GM19035 (cell line): ENCODE measurements around the gene BDNF.
"Not testable (repeated sequence)": the region's sequence is repeated elsewhere in the genome, so short reads cannot be mapped to it uniquely, and the experiment has no call there.

Experiments used
- ATAC-seq: cut with Tn5 transposase; IDR thresholded peaks from one replicate; pipeline ENCODE4 v1.9.1; 2021; ENCODE audit not compliant: unreplicated experiment

BDNF gene

DNA sequence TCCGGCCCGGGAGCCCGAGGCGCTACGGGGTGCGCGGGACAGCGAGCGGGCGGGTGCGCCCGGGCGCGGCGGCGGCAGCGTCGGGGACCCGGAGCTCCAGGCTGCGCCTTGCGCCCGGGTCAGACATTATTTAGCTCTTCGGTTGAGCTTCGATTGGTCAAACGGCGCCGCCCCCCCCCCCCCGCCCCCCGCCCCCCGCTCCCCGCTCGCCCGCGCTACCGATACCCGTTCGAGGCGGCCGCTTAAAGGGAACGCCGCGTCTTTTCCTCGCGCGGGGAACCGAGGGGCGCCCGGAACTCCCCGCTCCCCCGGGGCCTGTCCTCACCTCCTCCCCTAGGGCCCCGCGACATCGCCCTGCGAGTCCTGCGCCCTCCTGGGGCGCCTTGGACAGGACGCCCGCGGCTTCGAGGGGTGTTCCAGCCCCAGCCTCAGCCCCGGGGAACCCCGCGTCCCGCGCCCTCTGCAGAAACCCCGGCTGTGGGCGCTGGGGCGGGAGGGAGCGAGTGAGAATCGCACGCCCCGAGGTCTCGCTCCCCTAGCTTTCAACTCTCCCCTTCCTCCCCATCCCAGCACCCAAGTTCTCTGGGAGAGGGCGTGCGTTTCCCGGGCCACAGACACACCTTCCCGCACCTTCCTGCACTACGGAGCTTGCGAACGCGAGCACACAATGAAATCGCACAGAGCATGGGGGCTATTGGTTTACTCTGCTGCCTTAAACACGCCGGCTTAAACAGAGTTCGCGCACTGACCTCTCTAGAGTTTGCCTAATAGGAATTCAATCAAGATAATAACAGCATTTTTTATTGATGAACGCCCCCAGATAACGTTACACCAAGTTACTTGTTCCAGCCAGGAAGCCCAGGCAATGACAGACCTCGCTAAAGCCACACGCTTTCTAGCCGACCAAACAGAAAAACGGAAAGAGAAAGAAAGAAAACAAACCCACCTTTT is at the start of gene BDNF:
Gene BDNF (minus strand): TSS at position 105 of the 951 bp plus-strand sequence. CDS start 41,891 bp downstream, outside the sequence.
- peak; percentile 39 for ATAC-seq

DNA sequence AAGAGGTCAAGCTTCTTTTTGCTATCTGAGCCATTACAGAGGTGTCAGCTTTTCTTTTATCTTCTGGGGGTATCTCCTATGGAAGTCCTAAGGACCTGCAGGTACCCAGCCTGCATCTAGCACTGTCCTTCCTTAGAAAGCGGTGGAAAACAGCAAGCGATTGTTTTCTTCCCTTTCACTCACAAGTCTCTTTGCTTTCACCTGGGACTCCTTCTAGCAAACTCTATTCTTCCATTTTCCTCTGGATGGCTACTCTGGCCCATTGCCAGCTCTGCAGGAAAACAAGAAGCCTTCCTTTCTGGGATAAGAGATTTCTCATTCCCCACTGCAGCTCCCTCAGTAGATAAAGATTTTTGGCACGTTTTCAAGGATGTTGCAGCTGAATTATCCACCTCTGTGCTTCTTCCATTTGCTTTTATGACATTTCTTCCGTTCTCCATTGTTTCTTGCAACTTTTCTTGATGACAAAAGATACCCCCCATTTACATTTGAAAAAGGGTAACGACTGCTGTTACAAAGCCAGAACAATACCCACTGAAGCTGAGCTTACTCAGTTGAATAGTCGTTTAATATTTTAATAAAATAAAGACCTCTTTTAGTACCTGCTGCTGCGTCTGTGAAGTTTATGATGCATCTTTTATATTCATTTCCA is 40.2 kb upstream of the BDNF start:
- ATAC-seq = no peak

DNA sequence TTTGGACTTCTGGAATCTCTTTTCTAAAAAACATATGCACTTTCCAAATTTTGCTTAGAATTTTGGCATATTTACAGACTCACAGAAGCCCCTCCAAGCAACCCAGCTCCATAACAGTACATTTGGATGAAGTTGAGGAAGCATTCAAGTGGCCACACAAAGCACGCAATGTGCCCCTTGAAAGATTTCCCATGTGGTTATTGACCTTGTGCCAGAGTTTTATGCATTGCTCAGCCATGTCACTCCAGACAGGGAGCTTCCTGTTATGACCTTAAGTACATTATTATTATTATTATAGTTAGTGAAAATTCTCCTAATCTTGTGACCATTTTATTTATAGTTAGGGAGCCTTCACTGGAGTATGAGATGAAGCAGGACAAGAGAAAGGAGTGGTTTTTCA is 35.0 kb upstream of the BDNF start:
- ATAC-seq = no peak

DNA sequence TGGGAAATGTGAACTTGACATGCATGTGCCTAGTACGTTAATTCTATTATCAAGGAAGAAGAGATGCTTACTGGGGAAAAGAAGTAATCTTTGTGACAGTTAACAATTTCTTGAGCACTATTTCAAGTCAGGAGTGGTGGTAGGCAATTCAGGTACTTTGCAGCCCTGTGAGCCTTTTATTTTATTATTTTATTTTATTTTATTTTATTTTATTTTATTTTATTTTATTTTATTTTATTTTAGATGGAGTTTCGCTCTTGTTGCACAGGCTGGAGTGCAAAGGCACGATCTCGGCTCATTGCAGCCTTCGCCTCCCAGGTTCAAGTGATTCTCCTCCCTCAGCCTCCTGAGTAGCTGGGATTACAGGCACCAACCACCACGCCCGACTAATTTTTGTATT is 31.5 kb upstream of the BDNF start:
- not testable (repeated sequence) for ATAC-seq

DNA sequence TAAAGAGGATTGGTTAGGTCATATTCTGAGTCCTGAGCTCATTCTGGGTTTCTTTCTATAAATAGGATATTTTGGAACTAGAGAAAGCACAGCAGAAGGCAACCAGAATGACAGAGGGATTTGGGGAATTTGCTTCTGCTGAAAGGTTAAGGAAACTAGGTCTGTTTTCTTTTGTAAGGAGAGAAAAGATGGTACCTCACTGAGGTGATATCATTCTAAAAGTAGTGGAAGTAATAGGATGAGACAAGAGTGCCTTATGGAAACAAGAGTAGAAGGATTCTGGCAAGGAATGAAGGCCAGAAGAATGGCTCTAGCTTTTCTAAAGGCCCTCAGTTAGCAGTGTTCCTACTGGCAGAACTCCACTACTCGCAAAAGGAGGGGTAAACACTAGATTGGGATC is 26.7 kb upstream of the BDNF start:
- no peak for ATAC-seq

DNA sequence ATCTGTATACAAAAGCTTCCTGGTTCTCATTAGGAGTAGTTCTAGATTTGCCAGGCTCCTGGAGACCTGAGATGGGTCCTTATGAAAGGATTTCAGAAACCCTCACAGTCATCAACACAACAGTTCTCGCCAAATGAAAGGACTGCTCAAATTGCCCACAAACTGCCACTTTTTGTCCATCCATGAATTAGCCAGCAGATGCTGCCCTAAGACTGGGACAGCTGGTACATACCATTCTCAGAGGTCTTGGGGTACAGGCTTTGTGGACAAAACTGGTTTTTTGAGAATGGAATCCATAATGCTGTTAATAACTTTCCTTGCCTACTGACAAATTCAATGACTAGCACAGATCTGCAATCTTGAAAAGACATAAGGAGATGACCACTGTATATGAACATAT is 23.4 kb upstream of the BDNF start:
- ATAC-seq = no peak

DNA sequence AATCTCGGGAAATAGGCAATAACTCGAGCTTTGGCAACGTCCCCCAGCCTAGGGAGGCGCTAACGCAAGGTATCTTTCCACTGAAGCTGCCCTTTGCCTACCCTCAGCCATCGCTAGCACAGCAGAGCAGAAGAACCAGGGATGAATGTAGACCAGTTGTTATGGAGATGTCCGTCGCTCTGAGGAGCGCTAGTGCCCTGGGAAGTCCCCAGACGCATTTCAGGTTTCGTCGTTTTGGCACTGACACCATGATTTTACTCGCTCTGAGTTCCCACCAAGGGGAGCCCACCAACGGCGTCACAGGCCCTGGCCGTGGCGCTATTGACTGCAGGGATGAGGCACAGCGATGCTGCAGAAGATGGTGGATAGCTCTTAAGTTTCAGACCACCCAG is 22.7 kb upstream of the BDNF start:
- ATAC-seq = no peak

DNA sequence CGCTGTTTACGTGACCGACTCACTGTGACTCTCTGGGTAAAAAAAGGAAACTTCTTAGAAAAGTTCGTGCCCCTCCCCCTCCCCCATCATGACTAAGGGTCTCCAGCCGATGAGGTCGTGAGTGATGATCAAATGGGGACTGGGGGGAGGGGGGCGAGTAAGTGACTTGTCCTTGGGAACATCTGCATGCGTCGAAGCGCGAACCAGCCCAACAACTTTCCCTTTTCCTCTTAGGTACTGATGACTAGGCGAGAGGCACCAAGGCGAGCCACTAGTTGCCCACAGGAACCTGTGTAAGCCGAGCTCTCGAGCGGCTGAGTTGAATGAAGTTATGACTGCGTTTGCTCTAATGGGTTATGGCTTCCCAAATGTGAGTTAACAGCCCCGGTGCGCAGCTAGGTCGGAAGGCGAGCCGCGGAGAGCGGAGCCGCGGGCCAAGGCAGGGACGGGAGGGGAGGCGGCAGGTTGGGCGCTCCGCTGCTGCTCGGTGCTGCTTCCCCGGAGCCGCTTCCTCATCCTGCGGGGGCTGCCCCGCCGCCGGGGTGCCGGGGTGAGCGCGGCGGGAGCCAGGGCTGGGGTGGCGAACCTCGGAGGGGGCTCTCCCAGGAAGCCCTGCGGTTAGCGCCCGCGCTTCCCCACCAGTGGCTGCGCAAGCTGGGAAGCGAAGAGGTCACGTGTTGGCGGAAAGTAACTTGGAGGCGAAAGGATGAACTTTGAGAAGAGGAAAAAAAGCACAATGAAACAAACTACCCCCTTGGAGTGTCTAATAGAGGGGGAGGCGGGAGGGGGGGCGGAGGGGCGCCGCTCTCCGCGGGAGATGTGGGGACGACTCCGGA is 22.1 kb upstream of the BDNF start:
- ATAC-seq = peak; percentile 54

DNA sequence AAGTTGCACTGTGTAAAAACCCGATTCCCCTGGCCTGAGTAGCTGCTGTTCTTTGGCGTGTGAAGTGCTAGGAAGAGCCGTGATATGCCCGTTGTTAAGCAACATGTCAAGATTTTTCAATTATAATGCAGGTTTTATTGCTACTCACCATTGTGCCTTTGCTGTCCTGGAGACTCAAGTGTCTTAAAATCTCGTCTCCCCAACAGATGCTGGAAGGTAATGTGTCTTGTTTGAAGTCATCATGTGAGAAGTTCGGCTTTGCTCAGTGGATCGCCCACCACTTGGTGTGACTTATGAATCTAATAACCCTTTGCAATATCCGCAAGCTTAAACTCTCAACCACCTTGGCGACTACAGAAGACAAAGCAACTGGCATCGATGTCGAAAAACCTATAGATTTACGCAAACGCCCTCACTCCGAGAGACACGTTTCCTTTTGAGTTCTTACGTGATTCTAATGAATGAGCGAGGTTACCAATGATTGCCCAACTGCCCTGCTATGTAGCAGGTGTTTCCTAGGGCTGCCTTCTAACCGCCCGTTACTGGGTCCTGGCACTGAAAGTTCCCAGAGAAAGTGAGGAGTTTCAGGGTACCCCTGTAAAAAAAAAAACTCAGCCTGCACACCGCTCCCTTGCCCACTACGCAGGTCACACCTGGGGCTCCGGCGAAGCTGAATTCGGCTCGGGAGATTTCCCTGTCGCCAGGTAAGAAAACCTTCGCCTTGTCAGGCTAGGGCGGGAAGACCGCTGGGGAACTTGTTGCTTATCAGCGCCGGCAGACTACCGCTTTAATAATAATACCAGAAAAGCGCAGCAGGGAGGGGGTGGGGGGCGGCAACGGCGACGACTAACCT is 21.2 kb upstream of the BDNF start:
- no peak for ATAC-seq

DNA sequence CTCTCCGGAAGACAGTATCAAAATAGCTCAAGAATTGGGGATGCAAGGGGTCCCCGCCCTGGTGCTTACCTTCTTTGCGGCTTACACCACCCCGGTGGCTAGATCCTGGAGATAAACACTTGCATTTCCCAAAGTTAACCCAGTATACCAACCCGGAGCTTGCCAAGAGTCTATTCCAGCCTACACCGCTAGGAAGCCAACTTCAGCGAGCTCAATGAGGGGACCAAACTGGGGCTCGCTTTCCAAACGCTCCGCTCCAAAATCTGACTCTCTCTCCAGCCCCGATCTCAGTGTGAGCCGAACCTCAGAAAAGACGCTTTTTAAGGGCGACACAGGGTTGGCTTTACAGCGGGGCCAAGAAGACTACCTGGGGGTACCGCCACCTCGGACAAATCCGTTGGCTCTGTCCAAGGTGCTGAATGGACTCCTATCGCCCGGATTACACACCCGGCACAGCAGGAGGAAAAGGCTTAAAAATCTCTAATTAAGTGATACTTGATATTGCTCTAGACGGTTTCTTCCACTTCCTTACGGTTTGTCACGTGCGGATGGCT is 20.1 kb upstream of the BDNF start:
- ATAC-seq = no peak

DNA sequence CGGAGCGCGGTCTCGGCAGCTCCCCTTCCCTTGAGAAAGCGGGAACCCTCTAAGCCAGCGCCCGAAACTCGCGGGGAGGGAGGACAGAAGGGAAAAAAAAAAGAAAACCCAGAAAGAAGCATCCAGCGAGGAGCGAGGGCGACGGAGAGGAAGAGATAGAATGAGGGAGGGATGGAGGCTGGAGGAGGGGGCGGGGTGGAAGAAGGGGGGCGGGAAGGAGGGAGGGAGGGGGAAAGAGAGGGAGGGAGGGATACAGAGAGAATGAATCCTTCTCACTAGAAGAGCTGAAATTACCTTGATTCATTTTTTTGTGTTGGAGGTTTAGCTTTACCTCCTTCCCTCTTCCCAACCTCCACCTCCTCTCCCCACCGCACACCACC is 19.3 kb upstream of the BDNF start:
- ATAC-seq = no peak

DNA sequence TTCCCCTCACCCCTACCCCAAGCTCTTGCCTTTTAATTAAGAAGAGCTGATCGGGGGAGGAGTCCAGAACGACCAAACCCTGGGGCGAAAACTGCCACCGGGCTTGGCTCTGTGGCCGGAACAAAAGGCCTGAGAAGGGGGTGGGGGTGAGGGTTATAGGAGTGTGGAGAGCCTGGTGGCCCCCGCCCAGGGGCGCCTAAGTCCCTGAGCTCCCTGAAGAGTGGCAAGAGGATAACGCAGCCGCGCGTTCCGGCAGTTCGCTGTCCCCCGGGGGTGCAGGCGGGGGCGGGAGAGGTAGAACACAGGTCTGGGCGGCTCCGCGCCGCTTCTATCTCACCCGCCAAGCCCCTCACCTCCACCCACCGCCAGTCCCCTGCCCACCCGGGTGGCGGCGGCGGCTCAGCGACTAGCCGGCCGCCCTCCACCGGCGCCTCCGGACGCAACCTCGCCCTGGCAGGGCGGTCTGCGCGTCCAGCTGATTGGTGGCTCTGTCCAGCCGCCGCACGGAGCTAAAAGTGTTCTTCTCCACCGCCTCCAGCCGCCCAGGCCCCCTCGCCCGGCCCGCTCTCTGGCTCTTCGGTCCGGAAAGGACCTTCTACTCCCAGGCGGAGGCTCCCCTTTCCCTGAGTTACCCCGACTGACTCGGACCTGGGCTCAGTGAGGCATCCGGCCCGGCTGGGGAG is 18.7 kb upstream of the BDNF start:
- ATAC-seq = no peak

DNA sequence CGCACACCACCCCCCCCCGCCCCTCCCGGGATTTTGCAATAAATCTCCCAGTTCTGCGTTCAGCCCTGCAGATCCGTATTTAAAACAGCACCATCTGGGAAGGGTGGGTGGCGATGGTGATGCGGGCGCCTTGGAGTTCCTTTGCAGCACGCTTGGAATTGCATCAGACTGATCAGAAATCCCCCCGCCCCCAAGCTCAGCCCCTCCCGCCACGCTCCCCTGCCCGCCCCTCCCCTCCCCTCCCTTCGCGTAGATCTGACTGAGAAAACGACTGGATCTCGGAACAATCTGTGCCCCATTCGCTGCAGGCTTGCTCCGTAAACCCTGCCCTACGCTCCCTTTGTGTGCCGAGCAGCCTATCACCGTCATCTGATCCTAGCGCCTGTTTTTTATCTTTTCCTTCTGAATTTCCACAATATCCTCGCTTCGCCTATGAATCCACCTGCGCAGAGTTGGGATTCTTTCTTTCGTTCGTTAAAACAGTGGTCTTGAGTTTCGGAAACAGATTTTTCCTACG is 18.1 kb upstream of the BDNF start:
- ATAC-seq = no peak

DNA sequence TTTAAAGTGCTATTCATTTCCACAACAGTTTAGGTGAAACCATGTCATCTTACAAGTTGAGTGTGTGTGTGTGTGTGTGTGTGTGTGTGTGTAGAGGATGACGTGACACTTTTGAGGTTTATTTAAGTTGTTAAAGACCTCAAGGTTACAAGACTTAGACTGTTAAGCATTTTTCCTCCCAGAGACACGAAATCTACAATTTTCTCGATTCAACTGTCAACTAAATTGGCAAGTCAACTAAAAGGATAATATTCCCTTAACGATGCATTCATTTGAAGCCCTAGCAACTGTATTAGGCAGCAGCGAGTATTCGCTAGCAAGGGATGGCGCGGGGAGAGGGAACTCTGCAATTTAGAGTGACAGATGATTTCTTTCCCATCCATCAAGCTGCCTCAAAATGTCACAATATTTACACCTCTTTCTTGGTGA is 17.6 kb upstream of the BDNF start:
- no peak for ATAC-seq

DNA sequence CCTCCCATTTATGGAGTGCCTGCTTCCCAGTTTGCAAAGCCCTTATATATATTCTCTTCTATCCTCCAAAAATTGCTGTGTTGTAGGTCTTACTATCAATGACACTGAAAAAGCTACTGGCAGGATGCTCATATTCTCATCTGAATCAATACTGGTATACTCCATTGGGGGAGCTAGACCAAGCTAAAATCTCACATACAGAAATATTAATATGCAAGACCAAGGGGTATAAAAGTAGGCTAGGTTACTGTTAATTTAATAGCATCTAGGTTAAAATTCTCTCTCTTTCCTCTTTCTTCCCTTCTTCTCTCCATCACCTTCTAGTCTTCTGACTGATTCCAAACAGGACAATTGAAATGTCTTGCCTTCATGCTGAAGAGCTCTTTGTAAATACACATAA is 17.1 kb upstream of the BDNF start:
- no peak for ATAC-seq

DNA sequence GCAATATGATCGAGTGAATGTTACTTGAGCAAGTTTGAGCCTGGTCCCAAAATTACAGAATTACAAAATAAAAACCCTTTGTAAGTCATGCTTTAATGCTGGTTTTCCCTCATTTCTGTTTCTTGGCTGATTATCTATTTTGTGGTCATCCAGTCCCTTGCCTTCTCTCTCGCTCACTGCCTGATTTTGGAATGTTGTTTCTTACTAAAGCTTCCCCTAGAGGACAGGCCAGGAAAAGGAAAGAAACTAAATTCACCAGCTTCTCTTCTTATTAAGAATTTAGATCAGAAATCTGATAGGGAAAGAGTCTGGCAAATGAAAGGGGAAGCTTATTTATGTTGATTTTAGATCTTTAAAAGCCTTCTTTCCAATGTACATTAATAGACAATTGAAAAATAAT is 16.6 kb upstream of the BDNF start:
- no peak for ATAC-seq

DNA sequence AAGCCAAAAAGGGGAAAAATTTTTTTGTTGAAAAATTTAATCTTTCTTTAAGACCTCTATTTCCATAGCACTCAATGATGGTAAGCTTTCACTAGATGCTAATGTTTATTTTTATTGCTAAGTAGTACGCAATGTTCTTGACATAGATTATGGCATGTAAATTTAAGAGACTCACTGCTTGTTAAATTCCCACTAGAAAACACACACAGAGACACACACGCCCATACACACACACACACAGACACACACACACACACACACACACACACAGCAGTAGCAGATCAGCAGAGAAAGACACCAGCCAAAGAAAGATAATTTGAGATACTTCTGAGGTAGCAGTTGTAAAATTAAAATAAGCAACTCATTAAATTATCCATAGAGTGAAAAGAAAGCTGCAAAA is 16.0 kb upstream of the BDNF start:
- ATAC-seq = no peak

DNA sequence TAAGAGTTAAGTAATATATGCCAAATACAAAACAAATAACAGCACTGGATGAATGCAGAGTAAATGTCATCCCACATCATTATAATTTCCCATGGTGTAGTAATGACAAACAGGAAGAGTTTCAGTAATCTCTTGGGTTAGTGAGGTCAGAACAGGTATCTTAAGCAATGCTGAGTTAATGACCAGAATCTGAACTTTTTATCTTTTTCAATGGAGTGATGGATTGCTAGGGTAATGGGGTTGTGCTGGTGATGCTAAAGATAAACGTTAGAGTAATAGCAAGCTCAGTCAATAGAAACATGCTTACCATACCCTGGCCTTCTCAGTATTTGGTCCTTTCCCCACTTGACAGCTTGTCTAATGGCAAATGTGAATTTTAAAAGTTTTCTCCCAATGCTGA is 11.5 kb upstream of the BDNF start:
- no peak for ATAC-seq

DNA sequence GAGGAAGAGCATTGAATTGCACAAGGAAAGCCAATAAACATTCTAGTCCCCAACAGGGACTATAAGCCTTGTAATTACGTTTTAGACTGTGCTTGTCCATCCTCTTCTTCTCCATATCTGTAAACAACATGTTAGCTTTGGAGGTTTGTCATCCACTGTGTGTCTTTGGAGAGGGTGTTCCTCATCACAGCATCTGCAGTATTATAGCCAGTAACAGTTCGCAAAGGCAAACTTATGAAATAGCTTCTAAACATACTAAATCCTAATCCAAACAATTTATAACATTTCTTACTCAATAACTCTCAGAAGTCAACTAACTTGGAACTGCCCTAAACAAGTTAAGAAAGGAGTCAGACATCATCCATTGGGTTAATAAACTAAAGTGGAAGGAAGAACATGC is 10.3 kb upstream of the BDNF start:
- ATAC-seq = no peak

DNA sequence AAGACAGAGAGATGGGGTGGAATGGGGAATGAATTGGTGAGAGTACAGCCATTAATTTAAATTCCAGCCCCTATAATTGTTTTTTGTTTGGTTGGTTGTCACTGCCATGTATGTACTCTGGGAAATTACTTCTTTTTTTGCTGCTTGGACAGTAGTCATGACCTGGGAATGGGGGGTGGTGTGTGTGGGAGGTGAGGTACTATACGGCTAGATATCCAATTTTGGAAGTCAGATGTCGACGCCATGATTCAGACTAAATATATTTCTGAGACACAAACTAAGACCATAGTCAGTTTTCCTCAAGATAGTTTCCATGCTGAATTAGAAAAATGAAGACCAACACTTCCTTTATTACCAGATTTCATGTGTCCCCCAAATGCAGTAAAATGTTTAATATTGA is 7.4 kb upstream of the BDNF start:
- ATAC-seq = no peak
